GM12891 (cell line): ENCODE data around the gene ABHD2.

Source experiments
- PAX5 ChIP-seq: IDR thresholded peaks from 2 replicates; pipeline ENCODE4 v1.6.1; 2011; ENCODE audit warnings: low read length, moderate library complexity, mild to moderate bottlenecking; ENCODE audit not compliant: insufficient read depth, severe bottlenecking
- POLR2A ChIP-seq: IDR thresholded peaks from 2 replicates; pipeline ENCODE4 v1.6.1; 2011; ENCODE audit warnings: low read depth, low read length, control low read depth
- POLR2AphosphoS5 ChIP-seq: IDR thresholded peaks from 2 replicates; pipeline ENCODE4 v1.6.1; 2011; ENCODE audit warnings: low read depth, low read length, control low read depth
- POU2F2 ChIP-seq: IDR thresholded peaks from 2 replicates; pipeline ENCODE4 v1.6.1; 2011; ENCODE audit warnings: low read depth, mild to moderate bottlenecking, control low read depth, low read length, moderate library complexity
- SPI1 ChIP-seq: IDR thresholded peaks from 2 replicates; pipeline ENCODE4 v1.6.1; 2011; ENCODE audit warnings: low read depth, low read length, control low read depth
- TAF1 ChIP-seq: IDR thresholded peaks from 2 replicates; pipeline ENCODE4 v1.6.1; 2011; ENCODE audit warnings: low read depth, low read length, control low read depth

DNA sequence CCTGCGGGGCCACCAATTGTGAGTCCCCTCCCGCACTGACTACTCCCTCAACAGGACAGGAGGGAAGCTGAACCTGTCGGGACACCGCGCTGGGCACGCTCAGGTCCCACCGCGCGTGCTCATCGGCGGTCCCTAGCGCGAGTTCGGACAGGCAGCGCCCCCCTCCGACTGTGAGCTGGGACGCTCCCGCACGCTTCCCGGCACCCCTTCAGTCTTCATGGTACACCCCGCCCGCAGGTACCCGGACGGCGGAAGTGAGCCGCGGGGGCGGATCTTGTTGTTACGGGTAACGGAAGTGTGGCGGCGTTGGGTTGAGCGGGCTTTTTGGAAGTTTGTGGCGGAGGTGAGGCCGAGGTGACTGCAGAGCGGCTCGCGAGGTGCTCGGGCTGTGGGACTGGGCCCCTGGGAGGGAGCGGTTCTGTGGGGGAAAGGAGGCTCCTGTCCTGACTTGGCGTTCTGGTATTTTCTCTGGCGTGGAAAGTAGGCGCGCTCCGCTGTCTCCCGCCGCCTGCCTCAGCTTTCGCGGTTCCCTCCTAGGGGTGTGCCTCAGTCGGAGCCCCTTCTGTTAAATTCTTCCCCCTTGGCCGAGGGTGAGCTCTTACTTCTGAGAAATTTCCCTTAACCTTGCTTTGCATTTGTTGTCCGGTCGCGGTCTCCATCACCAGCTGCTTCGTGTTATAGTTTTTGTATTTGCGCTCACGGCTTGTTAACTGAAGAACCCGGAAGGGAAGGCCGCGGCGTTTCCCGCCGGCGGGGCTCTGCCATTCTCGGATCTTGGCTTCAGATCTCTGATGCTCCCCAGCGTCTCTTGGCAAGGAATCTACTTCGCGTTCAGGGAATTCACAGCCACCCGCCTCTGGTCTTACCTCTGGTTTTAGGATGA, 155.7 kb downstream of the ABHD2 start, which contains the start of gene FANCI:
- TF ChIP-seq POLR2A (no peak; the same call in 1 of the 2 replicates), POLR2AphosphoS5 (no peak), SPI1 (peak; percentile 36; the same call in 1 of the 2 replicates), POU2F2 (no peak), TAF1 (no peak), PAX5 (no peak)
